H1 (cell line): Measurements from ENCODE around the gene FN3KRP.

Experiments
- CTCF ChIP-seq, 3 experiments: IDR thresholded peaks; 1 replicate in 2 of 3; 2 replicates in 1 of 3; pipeline versions ENCODE4 v1.5.1 to v1.6.1; 2011; ENCODE audit warnings: low read length in 3 of 3, mild to moderate bottlenecking in 3 of 3, inconsistent platforms in 2 of 3, low read depth in 1 of 3, moderate library complexity in 1 of 3; ENCODE audit not compliant: insufficient read depth in 1 of 3; ENCODE audit errors: control extremely low read depth in 1 of 3
- EP300 ChIP-seq, 2 experiments: IDR thresholded peaks; 1 replicate in 1 of 2; 2 replicates in 1 of 2; pipeline ENCODE4 v1.6.1; 2011 to 2012; ENCODE audit warnings: low read depth in 2 of 2, low read length in 2 of 2, mild to moderate bottlenecking in 2 of 2, borderline replicate concordance in 1 of 2, inconsistent platforms in 1 of 2, moderate library complexity in 1 of 2
- GABPA ChIP-seq: IDR thresholded peaks from 2 replicates; pipeline ENCODE4 v1.6.1; 2011; ENCODE audit warnings: mild to moderate bottlenecking, low read length, moderate library complexity, borderline replicate concordance; ENCODE audit not compliant: insufficient read depth
- JUN ChIP-seq: IDR thresholded peaks from 2 replicates; pipeline ENCODE4 v1.6.1; 2011; ENCODE audit warnings: low read depth, mild to moderate bottlenecking, improper control_type of control experiment, low read length
- MAX ChIP-seq: IDR thresholded peaks from 2 replicates; pipeline ENCODE4 v1.6.1; 2012; ENCODE audit warnings: inconsistent platforms
- RFX5 ChIP-seq: IDR thresholded peaks from 2 replicates; pipeline ENCODE4 v1.6.1; 2011; ENCODE audit warnings: low read depth, low read length, improper control_type of control experiment, borderline replicate concordance
- RNF2 ChIP-seq: fragments of 200-900, 300-1000 bp; sonication (generic); IDR thresholded peaks from 2 replicates; pipeline ENCODE4 v1.7.1; 2016; ENCODE audit warnings: borderline replicate concordance, low read depth, mild to moderate bottlenecking, antibody characterized with exemption, low read length; ENCODE audit not compliant: poor library complexity, severe bottlenecking; ENCODE audit errors: missing control alignments
- SUZ12 ChIP-seq: fragments of 200-600 bp; sonication (generic); IDR thresholded peaks from 2 replicates; pipeline ENCODE4 v1.6.1; 2012; ENCODE audit warnings: mild to moderate bottlenecking, inconsistent platforms, low read length, moderate library complexity, mixed read lengths

GRCh38 chr17:82689077-82689476, 27.4 kb upstream of the FN3KRP start:
- no peak for TF ChIP-seq SUZ12
- no peak for TF ChIP-seq EP300 (IDR thresholded peaks at IDR 0.05; ENCODE audit: borderline replicate concordance in 1 of 2, low read depth in 2 of 2, low read length in 2 of 2)
- TF ChIP-seq CTCF (IDR thresholded peaks at IDR 0.05; ENCODE audit: control extremely low read depth in 1 of 3, insufficient read depth in 1 of 3, low read depth in 1 of 3, low read length in 3 of 3) = no peak
- TF ChIP-seq JUN = no peak
- TF ChIP-seq GABPA = no peak
- TF ChIP-seq RNF2 = no peak
- TF ChIP-seq MAX = no peak
- TF ChIP-seq RFX5 = no peak
